NCI-H510A (cell line): ENCODE data around the gene C20orf96.
"Not testable (repeated sequence)": the region's sequence is repeated elsewhere in the genome, so short reads cannot be mapped to it uniquely, and the experiment has no call there.

Source experiments
- DNase-seq: peaks from one replicate; lab custom pipeline; 2025; lab: John Stamatoyannopoulos, UW

C20orf96 gene

DNA sequence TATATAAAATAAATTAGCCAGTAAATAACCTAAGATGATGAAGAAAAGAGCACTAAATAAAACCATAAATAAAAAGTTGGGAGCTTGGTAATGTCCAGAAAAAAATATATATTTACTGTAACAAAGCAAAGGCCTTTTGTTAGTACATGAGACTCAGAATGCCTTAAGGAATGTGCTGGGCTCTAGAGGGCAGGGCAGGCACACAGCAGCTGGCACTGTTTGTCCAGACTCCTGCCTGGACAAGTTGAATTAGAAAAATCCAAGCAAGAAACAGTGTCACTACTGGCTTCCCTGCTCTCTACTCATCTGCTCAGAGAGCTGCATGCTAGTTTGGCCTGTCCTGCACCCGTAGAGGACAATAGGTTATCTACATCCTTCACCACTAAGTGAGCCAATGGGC, 54.7 kb downstream of the C20orf96 start:
- no peak for DNase-seq

DNA sequence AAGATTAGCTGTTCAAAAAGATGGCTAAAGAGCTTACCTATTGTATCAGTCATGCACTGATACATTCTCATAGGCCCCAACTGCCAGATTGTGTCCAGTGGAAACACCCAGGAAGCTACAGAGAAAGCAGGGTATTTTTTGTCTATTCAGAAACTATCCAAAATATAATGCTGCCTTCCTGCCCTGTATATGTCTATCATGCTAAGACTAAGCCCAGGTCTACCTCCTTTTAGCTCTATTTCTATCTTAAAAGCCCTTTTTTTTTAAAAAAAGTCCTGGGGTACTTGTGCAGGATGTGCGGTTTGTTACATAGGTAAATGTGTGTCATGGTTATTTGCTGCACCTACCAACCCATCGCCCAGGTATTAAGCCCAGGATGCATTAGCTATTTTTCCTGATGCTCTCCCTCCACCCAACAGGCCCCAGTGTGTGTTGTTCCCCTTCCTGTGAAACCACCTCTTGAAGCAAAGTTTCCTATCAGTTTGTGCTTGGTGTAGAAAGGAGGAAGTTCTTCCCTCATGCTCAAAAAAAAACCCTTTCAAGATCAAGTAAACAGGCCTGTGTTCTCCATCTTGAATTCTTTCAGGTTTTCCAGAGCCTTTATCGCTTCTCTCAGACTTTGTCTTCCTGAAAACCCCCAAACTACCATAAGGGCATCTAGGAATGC, 63.0 kb downstream of the C20orf96 start:
- no peak for DNase-seq

DNA sequence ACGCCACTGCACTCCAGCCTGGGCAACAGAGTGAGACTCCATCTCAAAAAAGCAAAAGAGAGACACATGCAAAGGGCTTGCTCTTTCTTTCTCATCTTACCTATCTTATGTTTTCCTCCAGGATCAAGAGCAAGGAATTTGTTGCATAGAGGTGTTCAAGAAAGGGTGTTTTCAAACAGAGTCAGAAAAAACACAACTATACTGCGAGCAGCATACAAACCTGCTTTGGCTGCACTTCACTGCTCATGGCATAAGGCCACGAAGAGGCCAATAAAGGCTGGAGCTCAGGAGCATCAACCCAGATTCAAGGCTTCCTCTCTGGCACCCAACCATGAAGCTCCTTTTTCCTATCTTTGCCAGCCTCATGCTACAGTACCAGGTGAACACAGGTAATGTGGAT, 63.6 kb downstream of the C20orf96 start, which contains the start of gene DEFB129:
Gene DEFB129, plus strand, starts transcription at position 301 of the 400 bp plus-strand sequence. Its CDS starts 31 bp downstream, at position 332.
- DNase-seq, result no peak

DNA sequence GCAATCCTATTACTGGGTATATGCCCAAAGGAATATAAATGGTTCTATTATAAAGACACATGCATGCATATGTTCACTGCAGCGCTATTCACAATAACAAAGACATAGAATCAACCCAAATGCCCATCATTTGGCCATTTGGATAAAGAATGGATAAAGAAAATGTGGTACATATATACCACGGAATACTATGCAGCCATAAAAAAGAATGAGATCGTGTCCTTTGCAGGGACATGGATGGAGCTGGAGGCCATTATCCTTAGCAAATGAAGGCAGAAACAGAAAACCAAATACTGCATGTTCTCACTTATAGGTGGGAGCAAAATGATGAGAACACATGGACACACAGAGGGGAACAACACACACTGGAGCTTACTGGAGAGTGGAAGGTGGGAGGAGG, 64.7 kb downstream of the C20orf96 start:
- not testable (repeated sequence) for DNase-seq

DNA sequence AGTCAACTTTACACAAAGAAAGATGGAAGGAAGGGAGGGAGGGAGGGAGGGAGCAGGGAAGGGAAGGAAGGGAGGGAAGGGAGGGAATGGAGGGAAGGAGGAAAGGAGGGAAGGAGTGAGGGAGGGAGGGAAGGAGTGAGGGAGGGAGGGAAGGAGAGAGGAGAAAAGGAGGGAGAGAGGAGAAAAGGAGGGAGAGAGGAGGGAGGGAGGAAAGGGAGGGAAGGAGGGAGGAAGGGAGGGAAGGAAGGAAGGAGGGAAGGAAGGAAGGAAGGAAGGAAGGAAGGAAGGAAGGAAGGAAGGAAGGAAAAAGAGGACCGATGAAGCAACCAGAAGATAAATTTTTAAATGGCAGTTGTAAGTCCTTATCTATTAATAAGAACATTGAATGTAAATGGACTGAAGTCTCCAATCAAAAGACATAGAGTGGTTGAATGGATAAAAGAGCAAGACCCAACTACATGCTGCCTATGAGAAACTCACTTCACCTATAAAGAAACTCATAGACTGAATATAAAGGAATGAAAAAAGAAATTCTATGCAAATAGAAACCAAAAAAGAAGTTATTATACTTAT, 69.2 kb downstream of the C20orf96 start:
- DNase-seq, result no peak
